GM19324 (cell line): ENCODE results near the gene SDHD.

Source experiments
- ATAC-seq: cut with Tn5 transposase; IDR thresholded peaks from one replicate; pipeline ENCODE4 v1.9.1; 2021; ENCODE audit warnings: mild to moderate bottlenecking, moderate library complexity; ENCODE audit not compliant: unreplicated experiment, low FRiP score

The SDHD gene

DNA sequence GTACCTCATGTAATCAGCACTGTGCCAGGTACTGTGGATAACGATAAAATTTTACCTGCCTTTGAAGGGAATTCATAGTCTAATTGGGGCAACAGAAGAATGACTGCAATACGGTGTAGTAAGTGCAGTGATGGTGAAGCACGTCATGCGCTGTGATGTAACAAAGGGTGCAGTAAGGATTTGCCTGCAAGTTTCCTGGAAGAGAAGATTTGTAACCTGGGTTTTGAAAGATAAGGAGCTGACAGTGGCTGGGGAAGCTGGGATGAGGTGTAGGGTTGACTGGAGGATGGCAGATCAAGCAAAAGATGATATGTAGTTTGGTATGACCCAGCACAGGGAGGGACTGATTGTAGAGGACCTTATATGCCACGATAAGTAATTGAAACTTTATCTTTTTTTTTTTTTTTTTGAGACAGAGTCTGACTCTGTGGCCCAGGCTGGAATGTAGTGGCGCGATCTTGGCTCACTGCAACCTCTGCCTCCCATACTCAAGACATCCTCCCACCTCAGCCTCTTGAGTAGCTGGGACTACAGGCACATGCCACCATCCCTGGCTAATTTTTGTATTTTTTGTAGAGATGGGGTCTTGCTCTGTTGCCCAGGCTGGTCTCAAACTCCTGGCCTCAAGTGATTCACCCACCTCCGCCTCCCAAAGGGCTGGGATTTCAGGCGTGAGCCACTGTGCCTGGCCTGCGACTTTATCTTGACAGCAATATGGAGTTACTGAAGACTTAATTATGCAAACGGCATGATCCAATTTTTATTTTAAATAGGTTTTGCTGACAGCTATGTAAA is 11.3 kb downstream of the SDHD start:
- no peak for ATAC-seq

DNA sequence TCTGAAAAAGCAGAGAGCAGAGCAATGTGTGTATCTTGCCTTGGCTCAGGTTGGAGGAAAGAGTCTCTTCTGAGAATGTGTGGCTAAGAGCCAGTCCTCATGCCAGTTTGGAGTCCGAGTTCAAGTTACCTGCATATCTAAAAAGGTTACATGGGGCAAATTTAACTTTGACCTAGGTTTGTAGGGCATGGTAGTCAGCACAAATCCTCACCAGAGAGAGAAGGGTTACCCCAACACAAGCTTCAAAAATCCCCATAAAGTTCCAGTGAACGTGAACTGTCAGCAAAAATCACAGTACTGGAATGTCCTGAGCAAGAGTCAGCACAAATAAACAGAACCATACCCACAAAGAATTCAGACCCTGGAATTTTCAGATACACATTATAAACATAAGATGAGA is 13.8 kb downstream of the SDHD start:
- ATAC-seq, result no peak

DNA sequence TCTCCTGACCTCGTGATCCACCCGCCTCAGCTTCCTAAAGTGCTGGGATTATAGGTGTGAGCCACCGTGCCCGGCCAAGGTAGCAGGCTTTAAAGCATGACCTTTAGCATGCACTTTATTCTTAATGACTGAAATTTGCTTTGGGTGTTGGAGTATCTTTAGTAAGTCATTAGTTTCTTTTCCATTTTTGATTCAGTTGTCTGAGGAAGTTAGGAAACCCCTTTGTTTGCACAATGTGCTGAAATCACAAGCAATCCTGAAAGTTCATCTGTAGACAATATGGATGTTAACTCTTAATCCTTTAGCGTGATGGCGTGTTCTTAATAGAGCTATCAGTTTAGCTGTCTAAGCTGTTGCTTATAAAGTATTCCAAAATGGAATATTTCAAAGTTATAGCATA is 16.8 kb downstream of the SDHD start:
- ATAC-seq, result no peak

DNA sequence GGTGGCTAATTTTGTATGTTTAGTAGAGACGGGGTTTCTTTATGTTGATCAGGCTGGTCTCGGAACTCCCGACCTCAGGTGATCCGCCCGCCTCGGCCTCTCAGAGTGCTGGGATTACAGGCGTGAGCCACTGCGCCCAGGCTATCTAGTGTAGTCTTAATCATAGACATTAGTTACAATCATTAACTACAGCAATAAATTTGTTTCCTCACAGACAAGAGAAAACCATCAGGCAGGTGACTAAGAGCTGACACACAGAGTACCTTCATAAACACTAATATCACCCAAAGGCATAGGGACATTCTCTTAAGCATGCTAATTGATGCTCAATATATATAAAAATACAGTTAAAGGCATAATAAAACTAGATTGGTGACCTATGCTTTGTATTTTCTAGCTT is 19.4 kb downstream of the SDHD start:
- ATAC-seq, result no peak

DNA sequence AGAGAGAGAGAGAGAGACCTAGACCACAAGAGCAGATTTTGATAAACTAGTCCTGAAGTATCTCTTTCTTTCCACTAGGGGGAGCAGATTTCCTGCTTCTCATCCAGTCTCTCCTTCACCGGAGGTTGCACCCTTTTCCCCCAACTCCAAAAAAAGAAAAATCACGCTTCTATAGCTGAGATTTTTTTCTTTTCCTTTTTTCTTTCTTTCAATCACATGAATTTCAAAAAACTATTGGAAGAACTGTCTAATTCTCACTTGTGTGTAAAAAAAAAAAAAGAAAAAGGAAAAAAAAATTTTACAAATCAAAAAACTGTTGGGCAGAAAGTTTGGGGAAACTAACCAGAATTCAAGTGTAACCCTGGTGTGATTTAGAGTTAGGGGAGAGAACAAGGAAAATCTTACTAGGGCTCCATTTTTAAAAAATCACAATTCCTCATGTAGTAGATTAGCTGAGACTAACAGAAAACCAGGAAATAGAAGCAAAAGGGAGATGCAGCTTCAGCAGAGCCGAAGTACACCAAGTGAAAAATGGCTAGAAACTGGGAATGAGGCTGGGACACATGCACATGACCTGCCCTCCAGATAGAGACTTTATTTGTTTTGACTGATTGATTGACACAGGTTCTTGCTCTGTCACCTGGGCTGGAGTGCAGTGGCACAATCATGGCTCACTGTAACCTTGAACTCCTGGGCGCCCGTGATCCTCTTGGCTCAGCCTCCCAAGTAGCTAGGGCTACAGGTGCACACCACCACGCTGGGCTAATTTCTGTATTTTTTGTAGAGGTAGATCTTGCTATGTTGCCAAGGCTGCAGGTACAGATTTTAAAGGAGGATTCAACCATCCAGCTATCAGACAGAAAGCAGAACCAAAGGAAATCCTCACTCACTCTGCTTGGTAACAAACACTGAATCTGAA is 27.1 kb downstream of the SDHD start:
- ATAC-seq, result no peak

DNA sequence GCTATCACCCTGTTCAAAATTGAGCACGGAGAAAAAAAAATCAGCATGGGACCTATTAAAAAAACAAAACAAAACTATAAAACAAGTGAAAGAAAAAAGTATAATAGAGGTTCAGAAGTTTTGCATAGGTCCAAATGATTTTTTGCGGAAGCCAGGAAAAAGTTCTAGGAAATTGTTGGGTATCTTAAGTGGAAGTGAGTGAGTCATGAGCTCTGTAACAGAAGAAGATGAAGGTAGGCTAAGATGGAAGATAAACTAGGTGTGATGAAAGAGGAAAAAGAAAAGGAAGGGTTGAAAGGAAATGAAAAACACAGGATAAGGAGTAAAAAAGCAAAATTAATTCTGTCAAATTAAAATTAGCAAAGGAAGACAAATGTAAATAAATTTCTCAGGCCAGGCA is 27.8 kb downstream of the SDHD start:
- ATAC-seq, result no peak

DNA sequence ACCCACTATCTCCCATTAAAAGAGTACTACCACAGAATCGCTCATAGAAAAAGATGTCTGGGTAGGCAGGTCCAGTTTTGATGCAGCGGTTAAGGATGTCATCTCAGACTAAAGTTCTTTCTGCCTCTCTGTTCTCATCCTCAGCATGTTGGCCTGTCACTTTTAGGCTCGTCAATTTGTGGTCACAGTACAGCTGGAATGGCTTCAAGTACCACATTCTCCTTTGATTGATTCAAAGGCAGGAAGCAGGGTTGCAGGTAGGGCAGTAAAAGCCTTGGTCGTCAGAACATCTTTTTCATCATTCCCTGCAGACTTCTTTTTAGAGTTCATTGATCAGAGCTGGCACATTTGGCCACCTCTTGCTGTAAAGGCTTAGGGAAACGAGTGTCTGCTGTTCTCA is 28.7 kb downstream of the SDHD start:
- ATAC-seq, result no peak

DNA sequence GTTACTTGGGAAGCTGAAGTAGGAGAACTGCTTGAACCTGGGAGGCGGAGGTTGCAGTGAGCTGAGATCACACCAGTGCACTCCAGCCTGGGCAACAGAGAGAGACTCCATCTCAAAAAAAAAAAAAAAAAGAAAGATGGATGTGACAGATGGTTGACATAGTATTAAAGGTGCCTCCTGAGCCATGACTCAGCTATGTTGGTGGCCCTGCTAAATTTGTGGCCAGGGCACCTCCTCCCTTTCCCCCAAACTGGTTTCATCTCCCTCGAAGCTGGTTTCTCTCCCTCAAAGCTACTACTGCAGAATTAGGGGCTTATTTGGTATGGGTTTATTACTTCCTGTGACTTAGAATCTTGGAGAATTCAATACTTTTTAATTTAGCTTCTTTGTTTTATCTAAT is 31.5 kb downstream of the SDHD start:
- ATAC-seq, result no peak

DNA sequence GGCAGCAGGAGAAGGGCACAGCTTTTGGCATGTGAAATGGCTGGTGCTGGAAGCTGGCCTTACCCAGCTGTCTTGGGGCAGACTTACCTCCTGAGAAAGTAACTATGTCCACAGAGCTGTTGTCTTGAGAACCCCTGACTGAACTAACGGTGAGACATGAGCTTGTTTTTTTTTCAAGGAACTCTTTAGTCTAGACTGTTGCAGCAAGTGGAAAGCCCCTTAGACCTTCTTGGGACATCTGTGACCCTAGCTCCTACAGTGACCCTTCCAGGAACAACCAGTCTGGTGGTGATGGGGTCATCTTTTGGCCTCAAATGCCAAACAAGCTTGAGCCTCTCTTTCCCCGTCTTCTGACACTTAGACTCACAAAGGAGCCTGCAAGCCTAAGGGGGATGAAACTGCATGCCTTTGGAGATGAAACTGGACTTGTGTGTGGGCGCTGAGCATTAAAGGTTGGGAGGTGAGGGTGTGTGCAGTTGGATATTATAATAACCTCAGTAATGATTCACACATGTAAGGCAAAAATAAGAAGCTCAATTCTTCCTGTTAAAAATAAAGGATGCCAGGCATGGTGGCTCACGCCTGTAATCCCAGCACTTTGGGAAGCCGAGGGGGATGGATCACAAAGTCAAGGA is 35.4 kb downstream of the SDHD start:
- ATAC-seq, result no peak

DNA sequence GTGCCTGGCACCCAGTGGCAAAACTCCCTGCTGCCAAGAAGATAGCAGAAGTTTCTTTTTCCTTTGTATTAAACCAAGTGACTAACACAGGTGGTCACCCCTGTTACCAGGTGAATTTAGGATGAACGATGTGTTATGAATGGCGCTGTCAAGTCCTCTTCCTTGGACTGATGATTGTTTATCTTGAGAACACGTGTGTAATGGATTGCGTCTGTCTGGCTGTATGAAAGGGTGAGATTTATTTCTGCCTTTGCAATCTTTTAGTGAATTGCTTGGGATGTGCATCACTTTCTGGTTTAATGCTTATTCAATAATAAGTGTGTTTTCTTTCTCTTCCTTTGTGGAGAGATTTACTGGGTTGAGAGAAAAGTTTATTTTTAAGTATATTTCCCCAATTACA is 36.5 kb downstream of the SDHD start:
- ATAC-seq, result no peak

DNA sequence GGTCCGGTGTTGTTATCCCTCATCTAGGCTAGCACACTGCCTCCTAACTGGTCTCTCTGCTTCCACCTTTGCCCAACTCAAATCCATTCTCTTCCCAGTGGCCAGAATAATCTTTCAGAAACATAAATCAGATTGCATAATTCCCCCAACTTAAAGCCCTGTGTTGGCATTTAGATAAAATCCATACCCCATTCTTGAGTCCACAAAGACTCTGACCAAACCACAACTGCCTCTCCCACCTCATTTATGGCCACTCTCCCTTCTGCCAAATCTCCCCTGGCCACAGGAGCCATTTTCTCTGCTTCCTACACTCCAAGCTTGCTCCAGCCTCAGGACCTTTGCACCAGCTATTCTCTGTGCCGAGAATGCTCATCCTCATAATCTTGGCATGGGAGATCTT is 40.4 kb downstream of the SDHD start:
- ATAC-seq, result no peak

DNA sequence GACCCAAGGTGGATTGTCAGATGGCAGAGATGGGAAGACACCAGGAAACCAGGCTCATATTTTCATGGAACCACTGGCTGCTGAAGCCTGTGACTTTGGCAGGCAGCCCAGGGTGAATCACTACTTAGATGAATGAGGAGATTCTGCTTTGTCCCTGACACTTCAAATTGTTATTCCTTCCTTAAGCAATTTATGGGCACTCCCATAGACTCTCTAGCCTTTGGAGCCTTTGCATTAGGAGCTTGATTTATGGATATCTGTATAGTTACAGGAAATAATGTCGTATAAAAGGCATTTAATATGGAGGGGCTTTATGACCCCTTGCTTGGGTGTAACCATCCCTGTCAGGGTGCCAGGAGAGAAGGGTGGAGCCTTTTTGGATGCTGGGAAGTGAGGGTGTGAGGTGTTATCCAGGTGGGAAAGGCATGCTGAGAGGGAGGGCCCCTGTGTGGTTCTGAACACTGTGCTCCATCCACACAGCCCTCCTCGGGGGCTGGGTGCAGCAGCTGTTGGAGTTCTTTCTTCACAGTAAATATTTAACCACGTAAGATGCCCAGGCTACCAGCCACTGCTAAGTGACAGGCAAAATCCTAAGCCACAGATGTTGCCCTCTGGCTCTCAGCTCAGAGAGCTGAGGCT is 41.9 kb downstream of the SDHD start:
- no peak for ATAC-seq

DNA sequence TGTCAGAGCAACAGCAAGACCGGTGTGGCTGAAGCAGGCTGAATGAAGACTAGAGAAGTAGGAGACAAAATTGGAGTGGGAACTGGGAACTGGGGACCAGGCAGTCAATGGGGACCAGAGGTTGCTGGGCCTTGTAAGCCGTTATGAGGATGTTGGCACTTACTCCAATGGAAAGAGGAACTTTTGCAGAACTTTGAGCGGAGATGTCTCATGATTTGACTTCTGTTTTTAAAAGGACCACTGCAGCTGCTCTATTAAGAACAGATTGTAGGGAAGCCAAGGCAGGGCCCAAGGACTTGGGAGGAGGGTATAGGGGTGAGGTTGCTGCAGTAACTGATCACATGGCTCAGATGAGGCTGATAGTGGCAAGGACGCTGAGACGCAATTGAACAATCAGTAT is 43.0 kb downstream of the SDHD start:
- ATAC-seq, result no peak

DNA sequence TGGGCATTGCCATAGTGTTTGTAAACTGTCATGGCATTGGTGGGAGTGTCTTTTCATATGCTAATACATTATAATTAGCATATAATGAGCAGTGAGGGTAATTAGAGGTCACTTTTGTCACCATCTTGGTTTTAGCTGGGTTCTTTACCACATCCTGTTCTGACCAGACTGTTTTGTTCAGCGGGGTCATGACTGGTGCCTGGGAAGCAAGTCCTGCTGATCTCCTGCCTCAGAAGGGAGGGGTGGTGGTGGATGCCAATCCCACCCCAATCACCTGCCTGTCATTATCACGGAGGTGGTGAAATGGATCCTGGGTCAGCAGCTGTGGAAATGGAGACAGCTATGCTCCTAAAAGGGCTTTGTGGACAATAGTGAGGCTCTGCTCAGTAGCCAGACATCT is 46.1 kb downstream of the SDHD start:
- ATAC-seq, result no peak

DNA sequence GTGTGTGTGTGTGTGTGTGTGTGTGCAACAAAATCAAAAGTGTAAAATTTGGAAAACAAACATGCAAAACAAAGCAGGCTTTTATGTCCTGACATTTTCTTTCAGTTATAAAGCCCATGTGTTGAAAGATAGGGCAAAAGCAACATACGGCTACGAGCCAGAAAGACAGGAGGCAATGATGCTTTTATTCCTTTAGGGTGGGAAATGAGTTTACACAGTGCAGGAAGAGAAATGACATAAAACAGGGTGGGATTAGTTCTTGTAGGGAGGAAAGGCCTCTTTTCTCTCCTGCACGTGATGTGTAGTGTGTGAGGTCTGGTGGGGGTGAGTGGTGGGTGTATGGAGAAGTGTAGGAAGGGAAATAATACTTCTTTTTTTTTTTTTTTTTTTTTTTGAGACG is 47.8 kb downstream of the SDHD start:
- ATAC-seq, result no peak

DNA sequence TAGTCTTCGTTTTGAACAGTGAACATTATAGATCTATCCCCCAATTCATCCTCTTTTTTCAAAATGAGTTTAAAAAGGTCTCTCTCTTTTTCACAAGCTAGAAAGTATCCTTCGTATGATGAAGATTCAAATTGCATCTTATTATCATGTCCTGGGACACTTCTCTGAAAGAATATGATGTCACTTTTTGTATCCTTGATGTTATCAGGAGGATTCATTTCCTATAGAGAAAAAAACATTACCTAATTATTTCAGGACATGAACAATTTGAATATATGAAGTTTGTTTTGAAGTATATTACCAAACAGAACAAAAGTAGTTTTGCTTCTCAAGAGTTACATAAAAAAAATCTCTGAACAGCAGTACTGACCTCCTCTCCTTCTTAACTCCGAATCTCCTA is 56.9 kb downstream of the SDHD start:
- ATAC-seq, result no peak
